Anterior cingulate cortex (tissue), 58 donors: ENCODE results near the gene CABLES2.

Experiments used
- DNase-seq, 58 donors: peaks; one replicate each; lab custom pipeline; 2025; lab: John Stamatoyannopoulos, UW

Gene CABLES2

DNA sequence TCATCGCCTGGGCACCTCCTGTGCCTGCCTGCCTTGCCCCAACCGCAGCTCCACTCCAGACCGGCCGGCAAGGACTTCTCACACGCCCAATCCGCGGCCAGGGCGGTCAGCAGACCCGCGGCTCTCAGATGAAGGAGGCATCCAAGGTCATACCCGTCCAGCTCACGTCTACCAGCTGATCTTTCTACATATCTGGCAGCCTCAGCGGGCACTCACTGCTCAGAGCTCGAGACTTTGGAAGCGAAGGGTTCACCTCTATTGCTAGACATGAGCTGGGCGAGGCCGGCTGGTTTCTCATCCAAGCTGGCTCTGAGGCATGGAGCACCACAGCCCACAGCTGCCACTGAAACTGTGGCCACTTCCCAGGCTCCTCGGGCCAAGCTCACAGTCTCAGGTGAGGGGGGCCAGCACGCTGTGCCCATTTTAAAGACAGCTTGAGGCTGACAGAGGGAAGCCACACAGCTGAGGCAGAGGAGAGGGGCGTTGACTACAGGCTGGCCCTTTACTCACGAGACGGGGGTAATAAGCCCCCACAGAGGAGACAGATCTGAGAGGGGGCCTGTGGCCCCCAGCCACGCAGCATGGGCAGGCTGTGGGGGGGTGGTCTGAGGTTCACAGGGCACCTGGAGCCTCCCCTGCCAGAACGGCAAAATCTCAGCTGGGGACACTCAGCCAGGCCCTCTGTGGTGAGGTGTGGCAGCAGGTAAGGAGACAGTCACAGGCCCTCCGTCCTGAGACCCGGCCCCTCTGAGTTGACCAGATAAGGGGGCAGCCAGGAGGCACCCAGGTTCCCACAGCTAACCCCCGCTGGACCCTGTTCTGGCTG lies 42.0 kb downstream of the CABLES2 start:
- DNase-seq, result no peak

DNA sequence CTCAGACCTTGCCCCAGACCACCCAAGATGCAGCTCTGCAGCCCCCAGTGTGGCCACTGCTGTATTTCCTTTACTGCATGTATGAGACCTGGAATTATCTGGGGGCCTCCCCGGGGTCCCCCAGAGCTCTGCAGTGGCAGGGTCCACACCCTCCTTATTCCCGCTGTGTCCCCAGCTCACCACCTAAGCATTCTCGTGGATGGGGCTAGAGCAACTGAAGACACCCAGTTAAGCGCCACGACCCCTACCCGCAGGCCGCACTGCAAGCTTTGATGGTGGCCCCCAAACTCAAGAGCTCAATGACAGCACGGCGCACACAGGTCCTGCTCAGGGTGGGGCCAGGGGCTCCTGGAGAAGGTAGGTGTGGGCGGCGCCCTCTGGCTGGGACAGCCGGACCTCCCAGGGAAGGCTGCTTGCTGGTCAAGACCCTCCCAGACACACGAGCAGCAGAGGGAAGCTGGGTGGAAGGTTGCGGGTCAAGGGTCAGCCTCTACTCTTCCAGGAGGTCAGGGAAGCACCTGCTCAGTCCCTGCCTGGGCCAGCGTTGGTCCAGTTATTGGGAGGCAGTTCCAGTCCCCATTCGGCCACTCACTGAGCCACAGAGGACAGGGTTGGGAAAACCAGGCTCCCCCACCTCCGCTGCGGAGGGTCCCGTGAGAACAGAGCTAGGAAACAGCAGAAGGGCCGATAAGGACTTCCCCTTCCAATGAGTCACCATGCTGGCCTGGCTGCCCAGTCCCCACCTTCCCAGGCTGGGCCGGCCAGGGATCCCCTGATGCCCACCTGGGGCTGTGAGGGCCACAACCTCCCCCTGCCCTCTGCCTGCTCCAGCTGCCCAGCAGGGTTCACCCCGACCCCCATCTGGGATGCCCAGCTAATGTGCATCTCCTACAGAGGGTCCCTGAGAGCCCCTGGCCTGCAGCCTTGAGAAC lies 42.9 kb downstream of the CABLES2 start:
- no peak for DNase-seq

DNA sequence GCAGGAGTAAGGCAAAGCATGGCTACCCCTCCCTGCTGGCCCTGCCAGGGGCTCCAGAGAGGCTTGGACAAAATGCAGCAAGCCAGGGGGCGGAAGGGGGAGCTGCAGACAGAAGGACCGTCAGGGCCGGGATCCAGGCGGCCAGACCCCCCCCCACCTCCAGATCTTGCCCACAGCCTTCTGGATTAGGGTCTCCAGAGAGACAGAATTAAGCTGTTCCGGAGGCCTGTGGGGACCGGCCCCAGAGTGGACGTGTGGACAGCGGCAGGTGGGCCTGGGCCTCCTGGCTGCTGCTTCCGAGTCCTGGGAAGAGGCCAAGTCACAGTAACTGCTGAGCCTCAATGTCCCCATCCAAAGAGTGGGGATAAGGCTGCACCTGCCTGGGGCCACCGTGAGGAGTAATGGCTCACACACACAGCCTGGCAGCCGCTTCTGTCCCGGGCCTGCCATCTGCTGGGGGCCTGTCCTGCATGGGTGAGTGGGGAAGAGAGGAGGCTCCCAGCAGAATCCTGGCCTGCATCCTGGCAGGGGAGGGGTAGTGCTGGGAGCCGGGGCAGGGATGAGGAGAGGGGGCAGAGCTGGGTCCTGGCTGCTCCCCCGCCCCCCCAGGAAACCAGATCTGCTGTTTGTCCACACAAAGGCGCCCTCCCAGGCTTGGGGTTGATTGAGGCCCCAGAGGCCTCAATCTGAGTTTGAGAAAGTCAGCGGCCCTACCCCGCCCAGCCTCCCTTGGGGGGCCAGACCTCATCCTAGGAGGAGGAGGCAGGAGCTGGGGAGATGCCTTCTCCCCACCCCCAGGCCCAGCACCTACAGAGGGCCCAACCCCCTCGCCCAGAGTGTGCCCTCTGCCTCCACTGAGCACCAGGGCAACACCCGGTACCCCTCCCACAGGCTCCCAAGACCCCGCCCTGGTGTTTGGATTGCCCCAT lies 43.8 kb downstream of the CABLES2 start:
- DNase-seq, result no peak

DNA sequence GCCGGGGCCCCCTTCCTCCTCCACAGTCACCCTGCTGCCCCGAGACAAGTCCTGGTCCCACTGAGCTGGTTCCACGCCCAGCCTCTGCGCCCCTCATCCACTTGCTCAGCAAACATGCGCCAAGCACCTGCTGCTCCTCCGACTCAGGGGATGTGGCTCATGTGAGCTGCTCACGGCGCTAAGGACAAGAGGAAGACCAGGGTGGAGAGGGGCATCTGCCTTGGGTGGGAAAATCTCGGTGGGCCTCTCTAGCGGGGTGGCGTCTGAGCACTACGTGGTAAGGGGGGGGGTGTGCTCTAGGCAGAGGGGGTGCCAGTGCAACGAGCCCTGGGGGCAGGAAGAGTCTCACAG lies 44.5 kb downstream of the CABLES2 start:
- no peak for DNase-seq

DNA sequence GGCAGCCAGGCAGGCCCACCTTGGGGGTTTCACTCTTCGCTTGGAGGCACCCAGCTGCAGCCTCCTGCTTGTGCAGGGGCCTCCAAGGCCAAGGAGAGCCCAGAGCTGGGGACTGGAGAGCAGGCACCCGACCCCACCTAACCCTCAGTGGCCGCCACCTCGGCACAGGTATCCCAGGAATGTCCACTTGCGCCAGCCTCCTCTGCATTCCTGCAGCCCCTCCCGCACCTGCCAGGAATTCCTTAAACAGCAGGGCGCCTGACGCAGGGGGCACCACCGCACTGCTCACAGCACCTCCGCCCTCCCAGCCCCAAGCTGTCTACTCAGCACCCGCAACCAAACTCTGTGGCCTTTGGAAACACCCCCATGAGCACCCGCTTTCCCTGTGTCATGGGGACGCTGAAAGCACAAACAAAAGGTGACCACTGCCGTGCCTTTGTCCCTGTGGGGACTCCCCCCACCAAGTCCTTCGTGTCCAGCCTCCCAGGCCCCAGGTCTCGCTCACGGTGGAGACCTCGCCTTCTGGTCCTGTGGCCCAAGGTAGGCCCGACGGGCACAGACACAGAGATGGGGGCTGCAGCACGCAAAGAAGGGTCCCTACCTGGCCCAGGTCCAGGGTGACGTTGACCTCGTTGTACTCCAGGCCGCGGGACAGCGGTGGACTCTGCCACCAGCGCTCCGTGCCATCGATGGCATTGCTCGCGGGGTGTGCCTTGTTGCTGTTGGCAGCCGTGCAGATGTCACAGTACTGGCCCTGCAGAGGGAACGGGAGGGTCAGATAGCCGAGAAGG lies 45.1 kb downstream of the CABLES2 start:
- no peak for DNase-seq

DNA sequence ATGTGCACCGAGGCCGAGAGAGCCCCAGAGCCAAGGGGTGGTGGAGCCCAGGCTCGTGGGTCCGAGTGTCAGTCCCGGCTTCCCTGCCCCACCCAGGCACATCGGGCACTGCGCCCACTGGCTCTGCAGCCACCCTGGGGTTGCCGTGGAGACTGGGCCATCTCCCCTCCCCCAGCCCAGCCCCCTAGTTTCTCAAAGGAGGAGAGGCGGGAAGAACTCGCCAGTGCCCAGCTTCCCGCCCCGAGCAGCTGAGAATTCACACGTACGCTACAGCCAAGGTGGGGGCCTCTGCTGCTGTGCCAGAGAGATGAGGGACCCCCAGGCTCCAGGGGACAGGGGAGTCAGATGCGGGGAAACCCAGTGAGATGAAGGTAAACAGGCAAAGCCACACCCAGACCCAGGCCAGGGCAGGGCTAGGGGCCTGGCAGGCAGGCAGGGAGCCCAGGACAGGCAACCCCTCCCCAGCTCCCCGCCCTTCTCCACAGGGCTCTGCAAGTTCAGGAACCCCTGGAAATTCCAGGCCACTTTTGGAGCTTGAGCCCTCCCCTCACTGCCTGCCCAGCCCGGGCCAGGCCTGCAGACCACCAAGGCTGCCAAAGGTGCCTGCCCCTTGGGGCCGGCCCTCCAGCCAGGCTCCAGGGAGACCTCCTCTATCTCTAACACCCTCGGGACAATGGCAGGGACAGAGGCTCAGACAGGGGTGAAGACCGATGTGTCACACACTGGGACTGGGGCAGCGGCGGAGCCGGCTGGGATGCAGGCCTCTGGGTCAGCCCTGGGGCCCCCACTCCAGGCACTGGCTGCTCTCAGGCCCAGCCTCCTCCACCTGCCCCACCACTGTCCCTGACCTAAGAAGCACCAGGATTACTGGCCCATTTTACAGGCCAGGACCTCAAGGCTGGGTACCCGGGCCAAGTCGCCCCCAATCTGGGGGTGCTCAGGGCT lies 46.0 kb downstream of the CABLES2 start:
- peak in 1 of 58 donors; percentile 25 for DNase-seq

DNA sequence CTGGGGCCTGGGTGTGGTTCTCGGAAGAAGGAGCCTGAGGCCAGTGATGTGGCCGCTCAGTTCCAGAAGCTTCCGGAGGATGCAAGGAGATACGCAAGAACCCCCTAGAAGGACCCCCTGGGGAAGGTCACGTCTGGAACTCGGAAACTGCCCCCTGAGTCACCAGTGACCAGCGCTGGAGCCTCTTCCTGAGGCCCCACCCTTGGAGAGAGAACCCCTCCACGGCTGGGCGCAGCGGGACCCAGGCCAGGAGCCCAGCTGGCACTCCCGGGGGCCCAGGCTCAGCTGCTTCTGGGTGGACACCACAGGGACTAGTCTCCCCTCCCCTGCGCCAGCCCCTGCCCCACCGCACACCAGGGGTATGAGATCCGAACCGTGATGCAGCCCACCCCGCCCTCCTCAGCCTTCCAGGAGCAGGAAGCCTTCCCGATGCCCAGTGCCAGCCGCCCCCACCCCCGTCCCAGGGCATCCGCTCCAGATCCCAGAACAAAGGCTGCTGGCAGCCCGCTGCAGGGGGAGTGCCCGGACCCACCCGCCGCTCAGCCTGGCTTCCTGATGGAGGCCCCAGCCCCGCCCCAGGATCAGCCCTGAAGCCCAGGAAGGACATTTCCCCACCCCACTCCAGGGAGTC lies 47.5 kb downstream of the CABLES2 start:
- DNase-seq, result peak in 2 of 58 donors; percentile 37 to 48

DNA sequence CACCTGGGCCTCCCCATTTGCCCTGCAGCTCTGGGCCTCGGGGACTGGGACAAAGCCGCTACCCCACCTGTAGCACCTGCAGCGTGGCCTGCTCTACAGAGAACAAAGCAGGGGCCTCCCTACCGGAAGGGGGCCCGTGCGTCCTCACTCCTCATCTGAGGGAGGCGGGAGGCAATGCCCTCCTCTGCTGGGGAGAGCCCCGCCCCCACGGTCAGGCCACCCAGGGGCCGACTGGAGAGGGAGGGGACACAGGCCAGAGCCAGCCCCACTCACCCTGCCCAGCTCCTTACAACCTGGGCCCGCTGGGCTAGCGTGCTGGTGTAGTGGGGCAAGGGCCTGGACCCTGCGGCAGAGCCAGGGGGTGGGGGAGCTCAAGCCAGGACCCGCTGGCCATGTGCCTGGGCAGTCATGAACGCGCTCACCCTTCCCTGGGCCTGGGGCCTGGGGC lies 48.0 kb downstream of the CABLES2 start:
- DNase-seq, result no peak

DNA sequence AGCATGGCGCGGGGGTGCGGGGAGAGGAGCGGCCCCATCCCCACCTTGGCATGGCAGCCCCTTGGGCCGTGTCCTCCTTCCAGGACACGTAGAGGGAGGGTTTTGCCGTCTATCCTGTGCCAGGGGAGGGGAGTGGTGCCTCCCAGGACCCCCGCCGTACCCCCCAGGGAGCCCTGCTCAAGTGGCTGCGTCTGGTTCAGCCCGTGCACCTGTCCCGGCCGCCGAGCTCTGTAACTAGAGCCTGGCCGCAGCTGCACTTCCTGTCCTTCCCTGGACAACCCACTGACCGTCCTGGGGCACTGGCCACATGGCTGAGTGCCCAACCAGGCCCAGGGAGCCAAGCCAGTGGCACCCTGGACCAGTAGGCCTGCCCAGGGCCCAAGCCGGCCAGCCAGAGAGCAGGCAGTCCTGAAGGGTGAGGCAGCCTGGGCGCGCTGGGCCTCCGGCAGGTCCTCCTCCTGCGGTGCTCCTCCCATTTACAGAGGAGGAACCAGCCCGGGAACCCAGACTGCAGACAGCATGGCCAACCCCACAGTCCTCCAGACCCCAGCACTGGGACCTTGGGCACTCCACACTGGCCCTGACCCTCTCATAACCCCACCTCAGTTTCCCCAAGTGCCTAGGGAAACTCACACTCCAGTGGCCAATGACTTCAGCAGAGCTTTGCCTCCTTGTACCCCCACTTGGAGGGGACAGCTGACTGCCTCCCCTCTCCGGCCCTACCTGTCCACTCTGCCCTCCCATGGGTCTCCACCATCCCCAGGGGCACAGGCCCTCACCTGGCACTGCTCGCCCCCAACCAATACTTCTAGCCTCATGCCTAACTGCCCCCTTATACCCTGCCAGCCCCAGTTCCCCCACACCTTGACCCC lies 48.7 kb downstream of the CABLES2 start:
- DNase-seq, result no peak

DNA sequence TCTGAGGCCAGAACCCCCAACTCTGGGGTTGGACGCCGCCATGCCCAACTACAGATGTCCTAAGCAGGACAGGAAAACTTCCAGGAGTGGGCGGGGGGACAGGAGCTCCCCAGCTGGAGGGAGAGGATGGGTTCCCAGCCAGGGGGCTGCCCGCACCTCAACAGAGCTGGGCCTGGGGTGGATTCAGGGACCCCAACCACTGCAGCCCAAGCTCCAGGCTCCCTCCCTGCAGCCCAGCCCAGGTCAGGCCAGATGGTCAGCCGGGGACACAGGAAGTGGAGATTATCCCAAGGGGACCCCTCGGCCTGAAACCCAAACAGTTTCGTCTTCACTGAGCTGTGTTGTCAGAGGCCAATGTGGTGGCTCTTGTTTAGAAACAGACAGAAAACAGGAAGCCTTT lies 49.4 kb downstream of the CABLES2 start:
- no peak for DNase-seq

DNA sequence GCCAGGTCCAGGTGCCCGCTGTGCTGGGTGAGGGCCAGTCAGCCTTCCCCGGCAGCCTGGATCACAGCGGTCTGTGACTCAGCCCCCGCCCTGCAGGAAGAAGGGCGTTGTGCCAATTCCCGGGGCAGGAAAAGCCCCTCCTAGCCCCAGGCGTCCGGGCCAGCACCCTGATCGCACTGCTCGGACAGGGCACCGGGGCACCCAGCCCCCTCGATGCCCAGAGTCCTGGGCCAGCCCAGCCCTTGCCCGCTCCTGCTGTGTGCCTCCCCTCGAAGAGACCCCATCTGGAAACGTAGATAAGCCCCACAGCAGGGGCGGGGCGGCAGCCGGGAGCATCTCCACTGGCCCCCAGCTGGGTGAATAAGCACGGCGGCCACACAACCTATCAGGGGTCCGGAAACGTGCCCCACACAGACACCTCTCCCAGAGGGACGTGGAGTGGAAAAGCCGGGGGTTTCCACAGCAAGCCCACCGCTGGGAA lies 49.9 kb downstream of the CABLES2 start:
- peak in 3 of 58 donors; percentile 24 to 51 (median 40) for DNase-seq

DNA sequence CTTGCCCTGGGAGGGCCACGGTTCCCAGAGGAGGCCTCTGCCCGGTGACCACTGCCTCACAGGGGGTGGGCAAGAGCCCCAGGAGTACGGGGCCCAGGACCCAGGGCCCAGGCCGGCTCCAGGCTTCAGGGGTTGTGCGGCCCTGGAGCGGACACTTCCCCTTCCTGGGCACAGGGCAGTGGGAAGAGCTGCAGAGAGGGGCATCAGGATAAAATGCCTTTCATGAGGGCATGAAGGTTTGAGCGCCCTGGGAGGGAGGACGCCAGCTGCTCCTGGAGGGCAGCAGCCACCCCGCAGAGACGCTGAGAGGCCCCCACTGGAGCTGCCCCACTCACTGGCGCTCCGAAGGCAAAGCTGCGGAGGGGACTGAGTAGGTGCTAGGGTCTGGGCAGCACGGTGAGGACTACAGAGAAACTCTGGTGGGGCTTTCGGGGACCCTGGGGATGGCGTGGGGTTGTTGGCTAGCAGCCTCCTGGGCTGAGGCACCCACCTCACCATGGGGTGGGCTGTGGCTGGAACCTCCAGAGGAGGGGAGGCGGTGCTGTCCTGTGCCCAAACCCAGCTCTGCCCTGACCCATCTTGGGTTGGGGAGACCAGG lies 50.4 kb downstream of the CABLES2 start:
- no peak for DNase-seq

DNA sequence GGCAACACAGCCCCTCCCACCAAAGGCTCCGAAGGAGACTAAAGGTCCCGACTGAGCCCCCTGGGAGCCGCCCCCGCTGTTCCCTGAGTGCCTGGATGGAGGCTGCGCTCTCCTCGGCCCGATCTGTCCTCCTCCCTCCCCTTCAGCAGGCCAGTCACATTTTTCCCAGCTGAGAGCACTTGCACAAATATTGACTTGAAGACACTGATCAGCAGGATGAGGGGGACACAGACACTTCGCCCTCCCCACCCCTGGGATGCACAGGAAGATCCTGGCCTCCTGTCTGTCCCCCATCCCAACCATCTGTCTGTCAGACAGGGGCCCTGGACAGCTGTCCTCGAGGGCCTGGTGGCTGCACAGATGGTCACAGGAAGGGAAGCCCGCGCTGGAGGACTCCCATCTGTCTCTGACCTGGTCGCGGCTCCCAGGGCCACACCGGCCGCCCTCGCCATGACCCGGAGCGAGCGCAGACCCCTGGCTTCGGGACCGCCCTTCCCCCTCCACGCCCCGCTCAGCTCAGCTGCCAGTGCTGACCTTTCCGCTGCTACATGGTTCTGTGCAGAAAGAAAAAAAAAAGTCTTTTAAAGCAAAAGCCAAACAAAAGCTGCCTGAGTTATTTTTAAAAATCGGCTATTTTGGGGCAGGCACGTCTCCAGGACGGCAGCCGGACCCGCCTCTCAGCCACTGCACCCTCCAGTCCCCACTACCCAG lies 51.1 kb downstream of the CABLES2 start:
- peak in 6 of 58 donors; percentile 19 to 54 (median 38) for DNase-seq

DNA sequence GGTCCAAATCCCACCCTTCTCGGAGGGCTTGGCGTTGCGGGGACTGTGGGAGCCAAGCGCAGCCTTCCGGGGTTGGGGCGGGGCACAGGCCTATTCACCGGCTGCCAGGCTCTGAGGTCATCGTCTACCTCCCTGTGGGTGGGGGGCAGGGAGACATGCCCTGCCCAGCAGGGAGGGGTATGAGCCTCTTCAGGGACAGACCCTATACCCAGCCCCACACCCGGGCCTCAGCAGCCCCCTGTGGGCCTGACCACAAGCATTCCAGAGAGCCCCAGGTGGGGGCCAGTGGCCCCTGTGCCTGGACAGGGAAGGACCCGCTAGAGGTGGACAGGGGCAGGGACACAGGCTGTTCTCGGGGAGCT lies 51.6 kb downstream of the CABLES2 start:
- DNase-seq, result peak in 13 of 58 donors; percentile 30 to 53 (median 41)

DNA sequence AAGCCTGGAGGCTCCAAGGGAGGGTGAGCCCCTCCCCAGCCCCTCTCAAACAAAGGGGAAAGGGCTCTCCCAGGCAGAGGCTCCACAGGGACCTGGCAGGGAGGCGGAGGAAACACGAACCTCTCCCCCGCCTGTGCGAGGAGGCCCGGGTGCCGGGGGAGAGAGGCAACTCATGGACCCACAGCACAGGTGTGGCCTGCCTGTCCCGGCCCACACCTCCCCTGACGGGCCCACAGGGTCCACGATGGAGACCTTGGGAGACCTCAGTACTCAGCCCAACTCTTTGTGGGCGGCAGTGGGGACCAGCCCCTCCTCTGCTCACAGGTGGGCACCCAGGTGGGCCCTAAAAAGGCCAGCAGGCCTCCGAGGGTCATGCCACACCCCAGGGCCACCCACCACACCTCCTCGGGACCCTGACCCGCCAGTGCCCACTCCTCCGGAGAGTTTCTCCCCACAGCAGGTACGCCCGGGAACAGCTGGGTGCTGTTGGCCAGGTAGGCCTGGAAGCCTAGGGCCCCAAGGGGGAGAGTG lies 52.2 kb downstream of the CABLES2 start:
- DNase-seq, result no peak
